Stimulated activated naive CD8-positive, alpha-beta T cell treated with anti-CD3 and anti-CD28 coated beads, Interleukin-15, amount 100 ng/mL, for 72 hours (primary cell): ENCODE data around the gene DEPDC5.

Experiments
- ATAC-seq: fragments of 150-1000 bp; cut with Tn5 transposase; 2 replicates; pipeline ENCODE4 v1.10.0; 2021; ENCODE audit warnings: mild to moderate bottlenecking, moderate library complexity
- DNase-seq, 2 donors: peaks; one replicate each; pipeline ENCODE4 v3.0.0; 2021 to 2022
- H3K27ac Mint-ChIP-seq, 2 donors: one replicate each; pipeline ENCODE4 v1.8.0; 2022; ENCODE audit warnings: mild to moderate bottlenecking in 2 of 2, mixed read lengths in 2 of 2, moderate library complexity in 2 of 2
- H3K27me3 Mint-ChIP-seq: one replicate; pipeline ENCODE4 v1.8.0; 2022; ENCODE audit warnings: mixed read lengths
- H3K4me1 Mint-ChIP-seq: one replicate; pipeline ENCODE4 v1.8.0; 2022; ENCODE audit warnings: mild to moderate bottlenecking, mixed read lengths
- H3K4me3 Mint-ChIP-seq, 2 donors: one replicate each; pipeline ENCODE4 v1.8.0; 2022; ENCODE audit warnings: mild to moderate bottlenecking in 2 of 2, mixed read lengths in 2 of 2, moderate library complexity in 1 of 2
- H3K9me3 Mint-ChIP-seq, 2 donors: one replicate each; pipeline ENCODE4 v1.8.0; 2022; ENCODE audit warnings: mixed read lengths in 2 of 2

DEPDC5 gene

DNA sequence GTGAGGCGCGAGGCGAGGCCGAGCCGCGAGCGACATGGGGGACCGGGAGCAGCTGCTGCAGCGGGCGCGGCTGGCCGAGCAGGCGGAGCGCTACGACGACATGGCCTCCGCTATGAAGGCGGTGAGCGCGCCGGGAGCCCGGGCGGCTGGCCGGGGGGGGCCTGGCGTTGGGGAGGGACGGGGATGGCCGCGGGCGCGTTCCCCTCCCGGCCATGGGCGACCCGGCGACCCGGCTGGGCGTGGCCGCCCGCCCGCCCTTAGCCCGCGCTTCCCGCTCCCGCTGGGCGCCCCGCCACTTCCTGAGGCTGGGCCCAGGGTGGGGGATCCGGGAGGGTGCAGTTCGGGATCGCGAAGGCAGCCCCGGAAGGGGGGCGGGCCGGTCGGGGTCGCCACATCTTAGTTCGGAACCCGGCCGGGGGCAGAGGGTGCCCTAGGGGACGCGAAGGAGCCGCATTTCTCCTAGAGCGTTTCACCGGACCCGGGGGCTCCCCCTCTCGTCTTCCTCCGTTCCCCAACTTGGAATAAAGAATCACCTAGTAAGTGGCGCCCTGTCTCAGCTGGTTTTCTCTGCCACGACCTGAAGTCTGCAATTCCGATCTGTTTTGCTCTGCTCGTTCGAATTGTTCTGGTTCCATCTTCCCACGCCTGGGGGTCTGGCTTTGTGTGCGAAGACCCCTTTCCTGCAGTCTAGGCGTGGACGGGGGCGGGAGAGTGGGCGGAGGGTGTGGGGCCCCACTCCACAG lies 191.1 kb downstream of the DEPDC5 start:
- peak; percentile 44 for ATAC-seq
- no peaks in the 10 kb centered on the region for H3K27me3 Mint-ChIP-seq
- H3K4me1 Mint-ChIP-seq = peaks cover 37% of the 10 kb centered on the region
- H3K9me3 Mint-ChIP-seq = no peaks in the 10 kb centered on the region
- H3K27ac Mint-ChIP-seq = no peak overlapping the region
- H3K4me3 Mint-ChIP-seq = peak overlapping the region; percentile 92 to 93
- DNase-seq = peak in 1 of 2 donors; percentile 38

DNA sequence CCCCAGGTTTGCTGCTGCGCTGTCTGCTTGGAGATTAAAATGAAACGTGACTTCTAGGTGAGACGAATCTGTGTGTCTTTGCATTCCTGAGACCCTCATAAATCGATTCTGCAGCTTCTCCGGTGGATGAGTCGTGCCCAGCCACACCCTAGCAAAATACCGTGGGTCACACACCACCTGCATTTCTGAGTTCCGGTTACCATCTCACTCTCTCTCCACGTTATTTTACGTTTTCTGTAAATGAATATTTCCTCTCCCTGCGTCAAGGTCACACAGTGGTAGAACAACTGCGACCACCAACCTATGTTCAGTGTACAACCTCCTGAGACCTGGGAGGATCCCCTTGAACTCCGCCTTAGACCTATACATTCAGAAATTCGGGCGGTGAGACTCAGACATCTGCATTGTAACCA lies 191.6 kb downstream of the DEPDC5 start:
- no peak overlapping the region for H3K27ac Mint-ChIP-seq
- no peaks in the 10 kb centered on the region for H3K27me3 Mint-ChIP-seq
- H3K4me3 Mint-ChIP-seq = no peak overlapping the region
- ATAC-seq (no peak), DNase-seq (no peak)
- peaks cover 42% of the 10 kb centered on the region for H3K4me1 Mint-ChIP-seq
- H3K9me3 Mint-ChIP-seq = no peaks in the 10 kb centered on the region

DNA sequence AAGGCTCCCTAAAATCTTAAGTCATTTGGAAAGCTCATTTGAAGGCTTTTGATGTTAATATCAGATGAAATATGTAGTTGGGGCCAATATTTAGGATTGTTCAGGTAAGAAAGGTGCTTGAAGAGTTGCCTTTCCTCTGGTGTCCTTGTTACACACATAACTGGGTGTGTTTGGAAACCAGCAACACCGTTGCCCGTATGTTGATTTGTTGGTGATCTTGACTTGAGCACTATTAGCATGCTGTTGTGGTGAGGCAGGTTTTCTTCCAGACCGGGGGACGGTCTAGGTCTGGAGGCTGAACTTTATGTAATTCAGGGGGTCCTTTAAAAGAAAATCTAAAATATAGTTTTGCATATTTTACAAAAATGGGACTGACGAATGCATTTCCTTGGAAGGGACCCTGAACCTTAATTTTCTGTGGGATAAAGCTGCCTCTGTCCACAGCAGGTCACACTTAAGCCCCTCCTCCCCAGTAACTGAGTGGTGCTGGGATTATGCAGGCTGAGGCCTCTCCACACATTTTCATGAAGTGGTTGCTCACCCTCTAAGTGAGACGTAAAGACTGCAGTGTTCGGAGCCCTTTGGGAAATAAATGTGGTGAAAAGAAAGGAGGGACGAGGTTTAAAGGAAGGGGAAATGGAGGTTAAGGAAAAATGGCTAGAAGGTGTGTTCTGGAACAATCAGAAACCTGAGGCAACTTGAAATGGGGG lies 192.3 kb downstream of the DEPDC5 start:
- no peak for DNase-seq
- Mint-ChIP-seq H3K9me3 (no peaks in the 10 kb centered on the region), H3K4me3 (no peak overlapping the region), H3K4me1 (peaks cover 48% of the 10 kb centered on the region), H3K27me3 (no peaks in the 10 kb centered on the region), H3K27ac (no peak overlapping the region)
- no peak for ATAC-seq

DNA sequence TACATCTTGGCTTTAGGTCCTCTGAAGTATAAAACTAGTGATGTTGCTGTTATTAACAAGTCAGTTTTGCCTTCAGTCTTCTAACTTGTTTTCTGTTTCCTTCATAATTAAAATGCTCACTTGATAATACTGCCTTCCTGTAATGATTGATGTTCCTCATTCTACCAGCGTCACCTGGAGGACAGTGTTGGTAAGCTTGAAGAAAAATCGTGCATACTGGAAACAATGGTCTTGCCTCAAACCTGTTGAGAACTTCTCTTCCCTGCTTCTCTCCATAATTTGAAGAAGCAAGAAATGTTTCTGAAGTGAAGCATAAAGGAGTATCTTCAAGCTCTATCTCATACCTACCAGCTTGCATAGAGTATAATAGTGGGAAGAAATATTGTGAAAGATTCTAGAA lies 193.5 kb downstream of the DEPDC5 start:
- no peak overlapping the region for H3K27ac Mint-ChIP-seq
- peaks cover 56% of the 10 kb centered on the region for H3K4me1 Mint-ChIP-seq
- no peak for ATAC-seq
- peak overlapping the region in 1 of 2 donors; percentile 41 for H3K4me3 Mint-ChIP-seq
- DNase-seq = peak in 1 of 2 donors; percentile 27
- H3K9me3 Mint-ChIP-seq = no peaks in the 10 kb centered on the region
- no peaks in the 10 kb centered on the region for H3K27me3 Mint-ChIP-seq

DNA sequence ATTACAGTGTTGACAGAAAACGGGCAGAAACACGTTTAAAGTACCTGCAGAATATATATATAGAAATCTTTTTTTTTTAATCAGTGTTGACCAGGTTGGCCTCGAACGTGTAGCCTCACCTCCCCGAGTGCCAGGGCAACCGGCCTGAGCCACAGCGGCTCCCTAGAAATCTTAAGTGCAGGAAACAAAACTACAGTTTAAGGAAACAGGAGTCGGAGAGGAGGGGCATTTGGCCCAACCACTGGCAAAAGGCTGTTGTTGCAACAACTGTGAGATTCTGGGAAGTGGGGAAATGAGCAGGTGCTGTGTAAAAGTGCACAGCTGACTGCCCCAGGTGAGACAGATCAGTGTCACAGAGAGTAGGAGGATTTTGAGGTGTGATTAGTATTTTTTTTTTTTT lies 194.2 kb downstream of the DEPDC5 start:
- DNase-seq (no peak), ATAC-seq (no peak)
- H3K4me3 Mint-ChIP-seq = no peak overlapping the region
- H3K9me3 Mint-ChIP-seq = no peaks in the 10 kb centered on the region
- no peaks in the 10 kb centered on the region for H3K27me3 Mint-ChIP-seq
- peaks cover 56% of the 10 kb centered on the region for H3K4me1 Mint-ChIP-seq
- no peak overlapping the region for H3K27ac Mint-ChIP-seq

DNA sequence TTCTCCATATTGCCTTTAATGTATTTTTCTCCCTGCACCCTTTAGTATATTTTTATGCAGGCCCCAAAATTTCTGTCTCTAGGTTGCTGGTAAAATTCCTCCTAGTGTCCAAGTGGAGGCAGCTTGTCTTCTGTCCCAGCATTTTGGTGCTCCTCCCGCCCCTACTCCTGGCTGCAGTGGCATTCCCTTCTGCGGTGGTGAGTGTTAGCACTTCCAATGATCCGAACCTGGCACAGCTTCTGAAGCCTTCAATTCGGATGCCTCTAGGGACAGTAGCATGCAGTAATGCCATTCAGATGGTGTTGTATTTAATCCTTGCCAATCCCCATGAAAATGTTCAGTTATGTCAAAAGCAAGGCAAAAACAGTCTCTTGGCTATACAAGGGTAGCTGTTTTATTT lies 196.4 kb downstream of the DEPDC5 start:
- no peaks in the 10 kb centered on the region for H3K9me3 Mint-ChIP-seq
- no peak overlapping the region for H3K27ac Mint-ChIP-seq
- H3K4me3 Mint-ChIP-seq = no peak overlapping the region
- H3K4me1 Mint-ChIP-seq = peaks cover 67% of the 10 kb centered on the region
- no peaks in the 10 kb centered on the region for H3K27me3 Mint-ChIP-seq
- DNase-seq (no peak), ATAC-seq (no peak)

DNA sequence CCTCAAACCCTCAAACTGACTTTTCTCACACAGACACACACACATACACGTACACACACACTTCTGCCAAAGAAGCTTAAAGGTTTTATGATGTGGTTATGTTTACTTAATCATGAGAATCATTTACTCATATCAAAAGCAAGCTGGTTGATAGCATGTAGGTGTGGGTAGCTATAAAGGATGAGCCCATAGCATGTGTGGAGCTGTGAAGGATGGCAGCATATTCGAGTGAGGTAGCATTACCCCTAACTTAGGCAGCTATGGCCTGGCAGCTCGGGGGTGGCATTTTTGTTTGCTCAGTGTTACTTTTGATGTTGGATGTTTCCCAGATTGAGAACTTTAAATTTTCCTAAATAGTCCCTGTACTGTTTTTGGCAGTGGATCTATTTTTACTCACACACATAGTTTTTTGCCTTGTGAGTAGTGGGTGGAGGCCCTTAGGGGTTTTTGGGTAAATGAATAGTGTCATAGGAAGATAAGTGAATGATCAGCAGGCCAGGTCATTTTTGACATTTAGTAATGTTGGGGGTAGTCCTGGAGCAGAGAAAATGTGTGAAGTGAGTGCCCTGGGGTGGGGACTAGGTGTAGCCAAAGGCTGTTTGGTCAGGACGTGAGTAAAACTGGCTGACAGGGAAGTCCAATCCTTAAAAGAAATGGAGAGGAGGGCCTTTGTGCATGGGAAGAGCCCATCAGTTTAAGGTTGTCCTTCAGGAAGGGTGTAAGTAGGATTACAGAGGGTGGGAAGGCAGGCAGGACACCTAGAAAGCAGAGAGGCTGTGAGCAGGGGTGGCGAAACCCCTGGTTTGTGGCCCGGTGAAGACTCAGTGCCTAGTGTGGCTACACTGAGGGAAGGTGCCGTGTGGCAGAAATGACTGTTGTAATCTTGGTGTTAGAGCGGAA lies 197.6 kb downstream of the DEPDC5 start:
- DNase-seq (peak in 1 of 2 donors; percentile 30), ATAC-seq (peak; percentile 88)
- no peaks in the 10 kb centered on the region for H3K27me3 Mint-ChIP-seq
- peak overlapping the region; percentile 5 to 12 for H3K4me3 Mint-ChIP-seq
- peaks cover 79% of the 10 kb centered on the region for H3K4me1 Mint-ChIP-seq
- peak overlapping the region; percentile 48 to 68 for H3K27ac Mint-ChIP-seq
- no peaks in the 10 kb centered on the region for H3K9me3 Mint-ChIP-seq

DNA sequence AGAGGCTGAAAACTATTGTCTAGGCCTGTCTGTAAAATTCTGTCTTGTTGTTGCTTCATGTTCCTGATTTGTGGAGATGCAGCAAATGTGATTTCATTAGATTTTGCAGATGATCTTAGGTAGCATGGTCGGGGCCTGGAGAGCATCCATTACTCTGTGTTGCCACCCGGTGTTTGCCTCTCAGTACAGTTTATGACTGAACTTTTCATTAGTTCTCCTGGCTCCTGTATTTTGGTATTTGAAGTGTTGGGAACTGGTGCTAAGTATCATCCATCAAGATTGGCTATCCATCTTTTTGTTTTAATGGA lies 198.2 kb downstream of the DEPDC5 start:
- no peak overlapping the region for H3K4me3 Mint-ChIP-seq
- peaks cover 83% of the 10 kb centered on the region for H3K4me1 Mint-ChIP-seq
- H3K27me3 Mint-ChIP-seq = no peaks in the 10 kb centered on the region
- DNase-seq (no peak), ATAC-seq (no peak)
- H3K27ac Mint-ChIP-seq = peak overlapping the region in 1 of 2 donors; percentile 48
- H3K9me3 Mint-ChIP-seq = no peaks in the 10 kb centered on the region

DNA sequence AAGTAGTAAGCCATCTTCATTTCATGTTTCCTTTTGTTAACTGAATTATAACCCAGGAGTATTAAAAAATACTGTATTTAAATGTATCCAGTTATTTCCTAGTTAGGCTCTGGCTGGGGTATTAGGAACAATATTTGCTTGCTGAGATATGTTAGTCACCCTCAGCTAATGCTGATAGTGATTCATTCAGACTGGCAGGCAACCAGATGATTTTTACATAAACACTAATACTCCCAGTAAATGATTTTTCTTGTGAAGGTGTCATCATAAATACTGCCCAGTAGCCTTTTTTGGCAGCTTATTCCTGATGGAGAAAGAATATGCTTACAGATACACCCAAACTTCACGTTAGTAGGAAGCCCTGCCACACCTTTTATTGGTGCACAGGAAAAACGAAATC lies 198.7 kb downstream of the DEPDC5 start:
- Mint-ChIP-seq H3K27ac (no peak overlapping the region), H3K4me3 (no peak overlapping the region), H3K4me1 (peaks cover 78% of the 10 kb centered on the region), H3K9me3 (no peaks in the 10 kb centered on the region), H3K27me3 (no peaks in the 10 kb centered on the region)
- DNase-seq (no peak), ATAC-seq (no peak)

DNA sequence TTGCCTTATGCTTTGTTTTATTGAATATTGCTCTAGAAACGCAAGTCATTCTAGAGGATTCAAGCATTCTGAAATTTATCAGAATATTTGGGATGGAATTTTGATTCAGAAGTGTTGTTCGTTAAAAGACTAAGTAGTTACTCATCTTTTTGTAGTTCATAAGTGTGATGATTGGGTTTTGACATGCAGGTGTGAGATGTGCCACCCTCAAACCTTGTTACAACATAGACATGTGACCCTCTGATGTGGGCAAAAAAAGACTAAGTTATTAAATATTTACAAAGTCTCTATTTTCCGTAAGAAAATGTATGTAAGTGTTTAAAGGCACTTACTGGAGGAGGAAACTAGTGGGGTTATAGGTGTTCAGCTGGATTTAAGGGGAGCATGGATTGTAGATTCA lies 199.4 kb downstream of the DEPDC5 start:
- Mint-ChIP-seq H3K27me3 (no peaks in the 10 kb centered on the region), H3K27ac (peak overlapping the region in 1 of 2 donors; percentile 0), H3K4me3 (no peak overlapping the region), H3K9me3 (no peaks in the 10 kb centered on the region), H3K4me1 (peaks cover 77% of the 10 kb centered on the region)
- DNase-seq (no peak), ATAC-seq (no peak)

DNA sequence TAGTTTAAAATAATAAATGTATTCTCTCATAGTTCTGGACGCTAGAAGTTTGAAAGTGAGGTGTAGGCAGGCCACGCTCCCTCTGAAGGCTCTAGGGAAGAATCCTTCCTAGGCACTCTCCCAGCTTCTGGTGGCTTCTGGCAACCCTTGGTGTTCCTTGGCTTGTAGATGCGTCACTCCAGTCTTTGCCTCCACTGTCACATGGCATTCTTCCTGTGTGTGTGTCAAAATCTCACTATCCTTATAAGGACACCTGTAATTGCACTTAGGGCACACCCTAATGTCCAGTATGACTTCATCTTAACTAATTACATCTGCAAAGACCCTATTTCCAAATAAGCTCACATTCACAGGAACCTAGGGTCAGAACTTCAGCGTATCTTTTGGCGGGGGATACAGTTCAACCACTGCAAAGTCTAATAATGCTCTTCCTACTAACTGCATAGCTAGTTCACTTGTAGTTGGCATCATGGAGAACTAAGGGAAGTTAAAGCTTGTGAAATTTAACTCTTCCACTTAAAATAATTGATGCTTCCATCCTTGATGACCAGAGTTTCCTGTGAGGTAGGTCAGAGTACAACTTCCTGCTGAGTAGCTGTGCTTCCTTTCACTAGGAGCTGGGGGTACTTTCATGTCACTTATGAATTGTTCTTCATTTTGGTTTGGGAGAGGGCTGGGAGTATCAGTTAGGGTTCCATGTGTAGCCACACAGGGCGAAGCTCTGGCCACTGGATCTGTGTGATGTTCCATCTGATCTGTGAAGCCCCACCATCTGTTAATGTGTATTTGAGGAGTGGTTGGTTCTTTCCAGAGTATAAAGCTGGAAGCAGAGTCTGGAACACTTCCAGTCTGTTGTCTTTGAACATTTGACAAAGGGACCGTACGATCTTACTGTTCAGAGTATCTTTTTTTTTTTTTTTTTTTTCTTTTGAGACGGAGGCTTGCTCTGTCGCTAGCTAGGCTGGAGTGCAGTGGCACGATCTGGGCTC lies 201.0 kb downstream of the DEPDC5 start:
- no peak for ATAC-seq
- Mint-ChIP-seq H3K27ac (peak overlapping the region; percentile 39 to 75), H3K27me3 (no peaks in the 10 kb centered on the region), H3K4me3 (peak overlapping the region in 1 of 2 donors; percentile 20), H3K9me3 (no peaks in the 10 kb centered on the region), H3K4me1 (peaks cover 85% of the 10 kb centered on the region)
- DNase-seq = no peak

DNA sequence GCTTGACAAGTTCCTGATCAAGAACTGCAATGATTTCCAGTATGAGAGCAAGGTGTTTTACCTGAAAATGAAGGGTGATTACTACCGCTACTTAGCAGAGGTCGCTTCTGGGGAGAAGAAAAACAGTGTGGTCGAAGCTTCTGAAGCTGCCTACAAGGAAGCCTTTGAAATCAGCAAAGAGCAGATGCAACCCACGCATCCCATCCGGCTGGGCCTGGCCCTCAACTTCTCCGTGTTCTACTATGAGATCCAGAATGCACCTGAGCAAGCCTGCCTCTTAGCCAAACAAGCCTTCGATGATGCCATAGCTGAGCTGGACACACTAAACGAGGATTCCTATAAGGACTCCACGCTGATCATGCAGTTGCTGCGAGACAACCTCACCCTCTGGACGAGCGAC lies 202.5 kb downstream of the DEPDC5 start:
- Mint-ChIP-seq H3K4me1 (peaks cover 72% of the 10 kb centered on the region), H3K27ac (peak overlapping the region in 1 of 2 donors; percentile 56)
- DNase-seq = no peak

More for the DNA sequence above, 202.5 kb downstream of the DEPDC5 start:
- H3K27me3 Mint-ChIP-seq = no peaks in the 10 kb centered on the region
- peak; percentile 35 for ATAC-seq
- no peaks in the 10 kb centered on the region for H3K9me3 Mint-ChIP-seq
- peak overlapping the region in 1 of 2 donors; percentile 0 for H3K4me3 Mint-ChIP-seq
